Thyroid gland (tissue), 4 donors: Measurements from ENCODE around the gene FBXO3.

ENCODE experiments used
- CTCF ChIP-seq, 6 experiments: fragments of 200-600 bp in 3 of 6; fragments of 450-650 bp in 3 of 6; sonication (generic) in 3 of 6; IDR thresholded peaks; one replicate each; pipeline ENCODE4 v1.5.1; 2016 to 2019; ENCODE audit warnings: antibody characterized with exemption in 6 of 6, mild to moderate bottlenecking in 2 of 6, inconsistent platforms in 1 of 6, moderate library complexity in 1 of 6
- POLR2A ChIP-seq, 2 donors: fragments of 450-650 bp; IDR thresholded peaks; one replicate each; pipeline ENCODE4 v1.6.1; 2017; ENCODE audit warnings: antibody characterized with exemption in 2 of 2, mild to moderate bottlenecking in 2 of 2, moderate library complexity in 1 of 2

GRCh38 chr11:33741806-33742205 is 32.5 kb downstream of the FBXO3 start:
- TF ChIP-seq CTCF (IDR thresholded peaks at IDR 0.05) = no peak
- no peak for TF ChIP-seq POLR2A (IDR thresholded peaks at IDR 0.05)
